Measurements from ENCODE around the gene CNIH1. TPM values are rescaled to one million over a fixed set of nuclear protein-coding genes. Genes with fewer than 3 reads are reported as not detected.
"Not testable (repeated sequence)": the region's sequence is repeated elsewhere in the genome, so short reads cannot be mapped to it uniquely, and the experiment has no call there.

Gene CNIH1
- total and polyA plus RNA-seq, 8 donors: 10.8 to 43.5 (median 34.7) TPM

GRCh38 chr14:54443981-54444380, 2.8 kb upstream of the CNIH1 start:
- no peak for ATAC-seq
- peaks cover 3 to 8% (median 3%) of the 10 kb centered on the region in 3 donors for H3K4me1 ChIP-seq
- WGBS, 2 donors: 88 to 91% methylated on average over 18 of the region's 18 CpGs
- peaks cover 0 to 12% (median 0%) of the 10 kb centered on the region in 4 donors for H3K27me3 ChIP-seq
- no peak for TF ChIP-seq CTCF (IDR thresholded peaks at IDR 0.05)
- H3K27ac ChIP-seq: no peak overlapping the region
- H3K4me3 ChIP-seq: no peak overlapping the region
- H3K36me3 ChIP-seq: no peaks in the 10 kb centered on the region
- intact Hi-C loops (cut with DNase I): no loop called here
- DNase-seq: no peak
- FAIRE-seq: no peak
- H3K9me3 ChIP-seq: no peaks in the 10 kb centered on the region

GRCh38 chr14:54442961-54443360, 1.8 kb upstream of the CNIH1 start:
- WGBS, 2 donors: 85 to 88% methylated on average over 14 to 19 of the region's 23 CpGs
- H3K27ac ChIP-seq; H3K9me3 ChIP-seq; H3K4me3 ChIP-seq; H3K36me3 ChIP-seq; FAIRE-seq; H3K4me1 ChIP-seq; intact Hi-C loops (cut with DNase I); ATAC-seq; H3K27me3 ChIP-seq: not testable (repeated sequence)
- DNase-seq: peak in 2 of 6 donors; percentile 22 to 58

GRCh38 chr14:54440476-54440872, 700 bp downstream of the CNIH1 start:
- no peaks in the 10 kb centered on the region for H3K27me3 ChIP-seq
- peak overlapping the region; percentile 73 to 89 (median 80) for H3K27ac ChIP-seq
- TF ChIP-seq CTCF (IDR thresholded peaks at IDR 0.05): no peak
- 0 to 2% methylated on average over 5 of the region's 5 CpGs for WGBS, 2 donors
- FAIRE-seq (no peak), ATAC-seq (no peak), DNase-seq (no peak)
- H3K36me3 ChIP-seq: no peaks in the 10 kb centered on the region
- peak overlapping the region; percentile 42 to 69 (median 60) for H3K4me3 ChIP-seq
- peaks cover 3 to 8% (median 3%) of the 10 kb centered on the region in 3 donors for H3K4me1 ChIP-seq
- H3K9me3 ChIP-seq: no peaks in the 10 kb centered on the region
- intact Hi-C loops (cut with DNase I): no loop called here

GRCh38 chr14:54440037-54440436, 1.1 kb downstream of the CNIH1 start:
- DNase-seq: no peak
- ATAC-seq: no peak
- intact Hi-C loops (cut with DNase I): no loop called here
- WGBS, 2 donors: 67 to 74% methylated on average over 7 of the region's 7 CpGs
- Histone ChIP-seq H3K27ac (peak overlapping the region in 1 of 4 donors; percentile 88), H3K9me3 (no peaks in the 10 kb centered on the region), H3K36me3 (no peaks in the 10 kb centered on the region), H3K4me1 (peaks cover 3 to 11% (median 3%) of the 10 kb centered on the region in 3 donors), H3K4me3 (peak overlapping the region in 3 of 4 donors; percentile 42 to 69 (median 66)), H3K27me3 (no peaks in the 10 kb centered on the region)
- TF ChIP-seq CTCF (IDR thresholded peaks at IDR 0.05): no peak
- no peak for FAIRE-seq

- DNase-seq (no peak), FAIRE-seq (no peak), ATAC-seq (no peak)
- Histone ChIP-seq H3K36me3 (no peaks in the 10 kb centered on the region), H3K27ac (no peak overlapping the region), H3K4me1 (peaks cover 3 to 12% (median 3%) of the 10 kb centered on the region in 3 donors), H3K27me3 (no peaks in the 10 kb centered on the region), H3K9me3 (no peaks in the 10 kb centered on the region), H3K4me3 (no peak overlapping the region)
- intact Hi-C loops (cut with DNase I): no loop called here
- no peak for TF ChIP-seq CTCF (IDR thresholded peaks at IDR 0.05)
- 92 to 94% methylated on average over 4 of the region's 4 CpGs for WGBS, 2 donors
These were observed 2.5 kb downstream of the CNIH1 start for GRCh38 chr14:54438703-54439102.

- H3K27ac ChIP-seq; H3K27me3 ChIP-seq; FAIRE-seq; H3K4me3 ChIP-seq; DNase-seq; ATAC-seq; intact Hi-C loops (cut with DNase I); H3K36me3 ChIP-seq; H3K9me3 ChIP-seq: not testable (repeated sequence)
- H3K4me1 ChIP-seq: peaks cover 3 to 12% (median 3%) of the 10 kb centered on the region in 3 donors
- 95 to 96% methylated on average over 4 of the region's 4 CpGs for WGBS, 2 donors
These were observed 3.2 kb downstream of the CNIH1 start for GRCh38 chr14:54437954-54438353.
